ENCODE results near the gene CFAP57. TPM values are rescaled to one million over a fixed set of nuclear protein-coding genes. Genes with fewer than 3 reads are reported as not detected.
A peak's percentile ranks its signal among the peaks of the same experiment; 100 is the strongest.

The CFAP57 gene
- total RNA-seq, 2 donors from 2014 or later: 0.36 to 0.76 TPM

GRCh38 chr1:43296207-43296606 is 124.1 kb downstream of the CFAP57 start:
- no peaks in the 10 kb centered on the region for H3K36me3 Mint-ChIP-seq (ENCODE audit: insufficient read depth in 2 of 2)
- H3K27me3 Mint-ChIP-seq (ENCODE audit: low read depth): no peaks in the 10 kb centered on the region
- H3K9me3 Mint-ChIP-seq: no peaks in the 10 kb centered on the region
- no peak for DNase-seq
- no peak for ATAC-seq (replicated peaks in 1 of 2)
- H3K27ac Mint-ChIP-seq: peak overlapping the region; percentile 55
- H3K4me3 Mint-ChIP-seq: no peak overlapping the region
- peaks cover 18% of the 10 kb centered on the region for H3K4me1 Mint-ChIP-seq (ENCODE audit: low read depth)

GRCh38 chr1:43298055-43298454 is 125.9 kb downstream of the CFAP57 start:
- Mint-ChIP-seq H3K4me3 (no peak overlapping the region), H3K27ac (no peak overlapping the region), H3K27me3 (ENCODE audit: low read depth) (no peaks in the 10 kb centered on the region), H3K4me1 (ENCODE audit: low read depth) (peaks cover 18% of the 10 kb centered on the region), H3K9me3 (no peaks in the 10 kb centered on the region), H3K36me3 (ENCODE audit: insufficient read depth in 2 of 2) (no peaks in the 10 kb centered on the region)
- DNase-seq (no peak), ATAC-seq (replicated peaks in 1 of 2) (no peak)

GRCh38 chr1:43299101-43299500 is 127.0 kb downstream of the CFAP57 start:
- Mint-ChIP-seq H3K27me3 (ENCODE audit: low read depth) (no peaks in the 10 kb centered on the region), H3K4me1 (ENCODE audit: low read depth) (peaks cover 18% of the 10 kb centered on the region), H3K36me3 (ENCODE audit: insufficient read depth in 2 of 2) (no peaks in the 10 kb centered on the region), H3K4me3 (no peak overlapping the region), H3K27ac (no peak overlapping the region), H3K9me3 (no peaks in the 10 kb centered on the region)
- ATAC-seq (replicated peaks in 1 of 2): no peak
- DNase-seq: no peak

- Mint-ChIP-seq H3K4me1 (ENCODE audit: low read depth) (peaks cover 8% of the 10 kb centered on the region), H3K27me3 (ENCODE audit: low read depth) (no peaks in the 10 kb centered on the region), H3K36me3 (ENCODE audit: insufficient read depth in 2 of 2) (no peaks in the 10 kb centered on the region), H3K9me3 (no peaks in the 10 kb centered on the region), H3K4me3 (no peak within 1 kb of the TSS), H3K27ac (no peak within 1 kb of the TSS)
- no peak for DNase-seq
- ATAC-seq (replicated peaks in 1 of 2): no peak
These were observed 128.4 kb downstream of the CFAP57 start, which contains the start of gene TIE1 for GRCh38 chr1:43300378-43301094. TSS of gene TIE1 (plus strand) at chr1:43300982. CDS start at chr1:43301072, 90 bp downstream.

GRCh38 chr1:43302201-43302600 is 130.1 kb downstream of the CFAP57 start:
- no peak for DNase-seq
- no peaks in the 10 kb centered on the region for H3K9me3 Mint-ChIP-seq
- H3K4me1 Mint-ChIP-seq (ENCODE audit: low read depth): no peaks in the 10 kb centered on the region
- H3K36me3 Mint-ChIP-seq (ENCODE audit: insufficient read depth in 2 of 2): no peaks in the 10 kb centered on the region
- ATAC-seq (replicated peaks in 1 of 2): no peak
- H3K4me3 Mint-ChIP-seq: no peak overlapping the region
- no peaks in the 10 kb centered on the region for H3K27me3 Mint-ChIP-seq (ENCODE audit: low read depth)
- H3K27ac Mint-ChIP-seq: no peak overlapping the region

- DNase-seq: no peak
- Mint-ChIP-seq H3K9me3 (no peaks in the 10 kb centered on the region), H3K27ac (no peak overlapping the region), H3K4me1 (ENCODE audit: low read depth) (no peaks in the 10 kb centered on the region), H3K4me3 (no peak overlapping the region), H3K36me3 (ENCODE audit: insufficient read depth in 2 of 2) (no peaks in the 10 kb centered on the region), H3K27me3 (ENCODE audit: low read depth) (no peaks in the 10 kb centered on the region)
- ATAC-seq (replicated peaks in 1 of 2): no peak
These were observed 130.8 kb downstream of the CFAP57 start for GRCh38 chr1:43302721-43303470.

- H3K27ac Mint-ChIP-seq: no peak overlapping the region
- no peaks in the 10 kb centered on the region for H3K36me3 Mint-ChIP-seq (ENCODE audit: insufficient read depth in 2 of 2)
- no peak for DNase-seq
- ATAC-seq (replicated peaks in 1 of 2): no peak
- no peaks in the 10 kb centered on the region for H3K4me1 Mint-ChIP-seq (ENCODE audit: low read depth)
- H3K4me3 Mint-ChIP-seq: no peak overlapping the region
- H3K27me3 Mint-ChIP-seq (ENCODE audit: low read depth): no peaks in the 10 kb centered on the region
- no peaks in the 10 kb centered on the region for H3K9me3 Mint-ChIP-seq
These were observed 131.6 kb downstream of the CFAP57 start for GRCh38 chr1:43303471-43304313.

Other genes with a start within 250 kb of the CFAP57 start
- 10 to 100 TPM; 41.7 to 51.9 TPM for gene SLC2A1, start 213.5 kb upstream of the CFAP57 start, total RNA-seq
- gene EBNA1BP2, start within 50 bp of the CFAP57 start, total RNA-seq: 10 to 100 TPM; 37.0 to 46.4 TPM
- gene TMEM125, start 97.7 kb downstream of the CFAP57 start, total RNA-seq: not detected
- gene C1orf210, start 113.3 kb downstream of the CFAP57 start, total RNA-seq: under 1 TPM in 1 of 2 donors, not detected in 1; 0.38 TPM
- under 1 TPM; 0.42 to 0.65 TPM for gene TIE1, start 128.7 kb downstream of the CFAP57 start, total RNA-seq
- gene MPL, start 165.5 kb downstream of the CFAP57 start, total RNA-seq: not detected
- gene CDC20, start 186.7 kb downstream of the CFAP57 start, total RNA-seq: 100 to 1,000 TPM; 108 to 163 TPM
- gene ELOVL1, start 195.7 kb downstream of the CFAP57 start, total RNA-seq: 10 to 100 TPM; 58.4 to 75.7 TPM
- 10 to 100 TPM; 64.2 to 71.1 TPM for gene MED8, start 217.5 kb downstream of the CFAP57 start, total RNA-seq
- gene SZT2, start 217.6 kb downstream of the CFAP57 start, total RNA-seq: 10 to 100 TPM; 51.4 to 51.6 TPM